HepG2 (cell line): ENCODE data around the gene UNC5B. TPM values are rescaled to one million over a fixed set of nuclear protein-coding genes. Genes with fewer than 3 reads are reported as not detected.

ENCODE experiments used
- ARID5B ChIP-seq: IDR thresholded peaks from 2 replicates; pipeline ENCODE4 v1.4.0; 2020; ENCODE audit warnings: mild to moderate bottlenecking, missing genetic modification reagents
- ARNT2 ChIP-seq: sonication (generic); formaldehyde crosslinking; IDR thresholded peaks from 2 replicates; pipeline ENCODE4 v1.8.0; 2022; ENCODE audit warnings: mild to moderate bottlenecking, low read depth, missing genetic modification reagents, moderate library complexity
- DNMT3B ChIP-seq: conservative IDR thresholded peaks from 2 replicates; pipeline ENCODE4 v1.6.1; 2016; ENCODE audit warnings: missing biosample characterization, control low read depth
- DR1 ChIP-seq: sonication (generic); formaldehyde crosslinking; IDR thresholded peaks from 2 replicates; pipeline ENCODE4 v1.8.0; 2021; ENCODE audit warnings: mild to moderate bottlenecking, missing genetic modification reagents, inconsistent platforms
- FOXO1 ChIP-seq: sonication (generic); formaldehyde crosslinking; IDR thresholded peaks from 2 replicates; pipeline ENCODE4 v1.4.0; 2020; ENCODE audit warnings: missing genetic modification reagents
- KDM6A ChIP-seq: IDR thresholded peaks from 2 replicates; pipeline ENCODE4 v1.6.1; 2016; ENCODE audit warnings: low read depth
- LCORL ChIP-seq, 2 experiments: fragments of 450-650 bp in 1 of 2; sonication (generic) in 1 of 2; formaldehyde crosslinking in 1 of 2; IDR thresholded peaks; 2 replicates each; pipeline versions ENCODE4 v1.5.0 to v1.6.1; 2017 to 2020; ENCODE audit warnings: antibody characterized with exemption in 1 of 2, missing genetic modification reagents in 1 of 2
- PCBP1 ChIP-seq: fragments of 200-400 bp; formaldehyde crosslinking; IDR thresholded peaks from 2 replicates; pipeline ENCODE4 v1.6.1; 2017; ENCODE audit warnings: mild to moderate bottlenecking, low read depth, low read length, borderline replicate concordance
- SKI ChIP-seq: fragments of 450-650 bp; IDR thresholded peaks from one replicate; pipeline ENCODE4 v1.6.1; 2018; ENCODE audit warnings: mild to moderate bottlenecking; ENCODE audit not compliant: partially characterized antibody
- SMYD3 ChIP-seq: sonication (generic); formaldehyde crosslinking; IDR thresholded peaks from 2 replicates; pipeline ENCODE4 v1.8.1; 2023; ENCODE audit warnings: mild to moderate bottlenecking, missing genetic modification reagents
- THAP11 ChIP-seq: IDR thresholded peaks from 2 replicates; pipeline ENCODE4 v1.6.1; 2016; ENCODE audit warnings: missing biosample characterization, missing genetic modification reagents
- XBP1 ChIP-seq: sonication (generic); formaldehyde crosslinking; IDR thresholded peaks from 2 replicates; pipeline ENCODE4 v1.5.0; 2020; ENCODE audit warnings: missing genetic modification reagents
- ZBTB21 ChIP-seq: sonication (generic); formaldehyde crosslinking; IDR thresholded peaks from 2 replicates; pipeline ENCODE4 v1.4.0; 2020; ENCODE audit warnings: missing genetic modification reagents
- ZNF350 ChIP-seq: sonication (generic); formaldehyde crosslinking; IDR thresholded peaks from 2 replicates; pipeline ENCODE4 v1.4.0; 2020; ENCODE audit warnings: mild to moderate bottlenecking, low read depth, missing genetic modification reagents, borderline replicate concordance
- ZNF83 ChIP-seq: sonication (generic); formaldehyde crosslinking; IDR thresholded peaks from 2 replicates; pipeline ENCODE4 v1.4.0; 2020; ENCODE audit warnings: missing genetic modification reagents, mild to moderate bottlenecking, borderline replicate concordance
- polyA plus RNA-seq, 8 experiments: library from polyadenylated mRNA; depleted of rRNA in 3 of 8; stranded (reverse) in 7 of 8; unstranded in 1 of 8; fragments of >200 nt; fragmentation: Illumina TruSeq in 4 of 8; extraction: Trizol in 4 of 8; gene quantifications; 2 replicates each; pipeline versions ENCODE4 v1.2.1 to v1.2.3, GENCODE V29; 2011 to 2016; ENCODE audit warnings: low read depth in 4 of 8, missing spikeins in 1 of 8, mixed read lengths in 1 of 8; ENCODE audit not compliant: insufficient read depth in 1 of 8
- total RNA-seq, 5 experiments: library from RNA; depleted of rRNA; stranded (reverse); fragments of >200 nt; fragmentation: Illumina TruSeq; extraction: Trizol; gene quantifications; 2 replicates each; pipeline ENCODE4 v1.2.3, GENCODE V29; 2016; ENCODE audit warnings: low read depth in 1 of 5
- TF ChIP-seq, protein P1 (sequence below): sonication (generic); formaldehyde crosslinking; IDR thresholded peaks from 2 replicates; pipeline ENCODE4 v1.4.0; 2020; ENCODE audit warnings: mild to moderate bottlenecking, missing genetic modification reagents
- TF ChIP-seq, protein P2 (sequence below): sonication (generic); formaldehyde crosslinking; IDR thresholded peaks from 2 replicates; pipeline ENCODE4 v1.8.0; 2022; ENCODE audit warnings: mild to moderate bottlenecking, missing genetic modification reagents

Gene UNC5B
- total and polyA plus RNA-seq, 2 of the 13 experiments (the other 11 are each of a cell fraction or from before 2014, with no cell fraction given) = 0.07 TPM

- peak; percentile 47; the same call in 1 of the 2 replicates for TF ChIP-seq ZNF350 (CRISPR knock-in tag)
- peak; percentile 68; the same call in 1 of the 2 replicates for TF ChIP-seq SMYD3 (CRISPR knock-in tag)
- peak; percentile 80 for TF ChIP-seq KDM6A (CRISPR knock-in tag)
- TF ChIP-seq PCBP1 = no peak
- TF ChIP-seq XBP1 (CRISPR knock-in tag) = no peak
- TF ChIP-seq DR1 (CRISPR knock-in tag) = no peak
- no peak for TF ChIP-seq ZNF83 (CRISPR knock-in tag)
- no peak for TF ChIP-seq ZBTB21 (CRISPR knock-in tag)
- peak; percentile 62 for TF ChIP-seq ARID5B (CRISPR knock-in tag)
- TF ChIP-seq, protein P1, sequence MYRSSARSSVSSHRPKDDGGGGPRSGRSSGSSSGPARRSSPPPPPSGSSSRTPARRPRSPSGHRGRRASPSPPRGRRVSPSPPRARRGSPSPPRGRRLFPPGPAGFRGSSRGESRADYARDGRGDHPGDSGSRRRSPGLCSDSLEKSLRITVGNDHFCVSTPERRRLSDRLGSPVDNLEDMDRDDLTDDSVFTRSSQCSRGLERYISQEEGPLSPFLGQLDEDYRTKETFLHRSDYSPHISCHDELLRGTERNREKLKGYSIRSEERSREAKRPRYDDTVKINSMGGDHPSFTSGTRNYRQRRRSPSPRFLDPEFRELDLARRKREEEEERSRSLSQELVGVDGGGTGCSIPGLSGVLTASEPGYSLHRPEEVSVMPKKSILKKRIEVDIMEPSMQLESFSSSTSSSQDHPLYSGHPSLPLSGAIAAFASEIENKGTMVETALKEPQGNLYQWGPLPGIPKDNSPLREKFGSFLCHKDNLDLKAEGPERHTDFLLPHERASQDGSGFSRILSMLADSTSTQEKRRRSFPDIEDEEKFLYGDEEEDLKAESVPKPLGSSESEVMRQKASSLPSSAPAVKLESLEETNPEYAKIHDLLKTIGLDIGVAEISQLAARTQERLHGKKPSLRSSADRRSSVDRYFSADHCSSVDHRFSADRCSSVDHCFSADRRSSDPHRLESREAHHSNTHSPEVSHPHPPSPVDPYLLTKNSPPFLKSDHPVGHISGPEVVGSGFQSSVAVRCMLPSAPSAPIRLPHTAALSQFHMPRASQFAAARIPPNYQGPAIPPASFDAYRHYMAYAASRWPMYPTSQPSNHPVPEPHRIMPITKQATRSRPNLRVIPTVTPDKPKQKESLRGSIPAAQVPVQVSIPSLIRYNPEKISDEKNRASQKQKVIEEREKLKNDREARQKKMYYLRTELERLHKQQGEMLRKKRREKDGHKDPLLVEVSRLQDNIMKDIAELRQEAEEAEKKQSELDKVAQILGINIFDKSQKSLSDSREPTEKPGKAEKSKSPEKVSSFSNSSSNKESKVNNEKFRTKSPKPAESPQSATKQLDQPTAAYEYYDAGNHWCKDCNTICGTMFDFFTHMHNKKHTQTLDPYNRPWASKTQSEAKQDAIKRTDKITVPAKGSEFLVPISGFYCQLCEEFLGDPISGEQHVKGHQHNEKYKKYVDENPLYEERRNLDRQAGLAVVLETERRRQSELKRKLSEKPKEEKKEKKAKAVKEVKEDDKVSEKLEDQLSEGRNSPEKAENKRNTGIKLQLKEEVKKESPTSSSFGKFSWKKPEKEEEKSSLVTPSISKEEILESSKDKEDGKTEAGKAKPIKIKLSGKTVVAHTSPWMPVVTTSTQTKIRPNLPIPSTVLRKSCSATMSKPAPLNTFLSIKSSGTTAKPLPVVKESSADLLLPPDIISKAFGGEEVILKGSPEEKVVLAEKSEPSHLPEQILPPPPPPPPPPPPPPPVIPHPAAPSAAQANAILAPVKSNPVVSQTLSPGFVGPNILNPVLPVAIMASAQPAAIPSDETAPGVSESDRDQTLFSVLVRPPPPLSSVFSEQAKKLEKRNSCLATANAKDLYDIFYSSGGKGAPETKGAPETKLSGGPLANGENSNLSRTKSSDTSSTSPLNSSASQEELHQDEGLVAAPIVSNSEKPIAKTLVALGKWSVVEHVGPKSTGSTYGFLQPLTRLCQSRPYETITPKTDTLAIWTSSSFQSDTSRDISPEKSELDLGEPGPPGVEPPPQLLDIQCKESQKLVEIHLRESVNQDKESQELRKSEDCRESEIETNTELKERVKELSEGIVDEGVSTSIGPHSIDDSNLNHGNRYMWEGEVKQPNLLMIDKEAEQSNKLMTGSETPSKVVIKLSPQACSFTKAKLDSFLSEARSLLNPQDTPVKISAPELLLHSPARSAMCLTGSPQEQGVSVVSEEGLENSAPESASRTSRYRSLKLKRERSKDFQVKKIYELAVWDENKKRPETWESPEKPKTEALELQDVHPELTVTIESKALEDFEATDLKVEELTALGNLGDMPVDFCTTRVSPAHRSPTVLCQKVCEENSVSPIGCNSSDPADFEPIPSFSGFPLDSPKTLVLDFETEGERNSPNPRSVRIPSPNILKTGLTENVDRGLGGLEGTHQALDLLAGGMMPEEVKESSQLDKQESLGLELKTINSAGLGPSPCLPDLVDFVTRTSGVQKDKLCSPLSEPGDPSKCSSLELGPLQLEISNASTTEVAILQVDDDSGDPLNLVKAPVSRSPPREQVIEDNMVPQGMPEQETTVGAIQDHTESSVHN (CRISPR knock-in tag) = no peak
- TF ChIP-seq ARNT2 (CRISPR knock-in tag) = no peak
- TF ChIP-seq, protein P2, sequence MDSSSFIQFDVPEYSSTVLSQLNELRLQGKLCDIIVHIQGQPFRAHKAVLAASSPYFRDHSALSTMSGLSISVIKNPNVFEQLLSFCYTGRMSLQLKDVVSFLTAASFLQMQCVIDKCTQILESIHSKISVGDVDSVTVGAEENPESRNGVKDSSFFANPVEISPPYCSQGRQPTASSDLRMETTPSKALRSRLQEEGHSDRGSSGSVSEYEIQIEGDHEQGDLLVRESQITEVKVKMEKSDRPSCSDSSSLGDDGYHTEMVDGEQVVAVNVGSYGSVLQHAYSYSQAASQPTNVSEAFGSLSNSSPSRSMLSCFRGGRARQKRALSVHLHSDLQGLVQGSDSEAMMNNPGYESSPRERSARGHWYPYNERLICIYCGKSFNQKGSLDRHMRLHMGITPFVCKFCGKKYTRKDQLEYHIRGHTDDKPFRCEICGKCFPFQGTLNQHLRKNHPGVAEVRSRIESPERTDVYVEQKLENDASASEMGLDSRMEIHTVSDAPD (CRISPR knock-in tag) = peak; percentile 37; the same call in 1 of the 2 replicates
- no peak for TF ChIP-seq LCORL (IDR thresholded peaks at IDR 0.05)
- TF ChIP-seq LCORL (CRISPR knock-in tag; IDR thresholded peaks at IDR 0.05) = peak; percentile 98
- TF ChIP-seq FOXO1 (CRISPR knock-in tag) = peak; percentile 83
- peak; percentile 7 for TF ChIP-seq SKI
- TF ChIP-seq DNMT3B (CRISPR knock-in tag) = no peak
- peak; percentile 42 for TF ChIP-seq THAP11
These were observed 121.9 kb downstream of the UNC5B start (continued) for GRCh38 chr10:71334221-71334791.
